Naive B cell (primary cell): ENCODE measurements around the gene RTL3. TPM values are rescaled to one million over a fixed set of nuclear protein-coding genes. Genes with fewer than 3 reads are reported as not detected.
A peak's percentile ranks its signal among the peaks of the same experiment; 100 is the strongest.
"Not testable (repeated sequence)": the region's sequence is repeated elsewhere in the genome, so short reads cannot be mapped to it uniquely, and the experiment has no call there.

ENCODE experiments used
- ATAC-seq, 2 donors: fragments of 150-1000 bp; cut with Tn5 transposase; 2 replicates each; pipeline ENCODE4 v1.10.0; 2021; ENCODE audit warnings: low read depth in 2 of 2, mild to moderate bottlenecking in 2 of 2, moderate library complexity in 2 of 2
- DNase-seq: peaks from one replicate; pipeline ENCODE4 v3.0.0; 2022
- H3K27ac Mint-ChIP-seq, 6 donors: one replicate each; pipeline ENCODE4 v1.8.0; 2020 to 2022; ENCODE audit warnings: mild to moderate bottlenecking in 6 of 6, mixed read lengths in 6 of 6, moderate library complexity in 5 of 6, inconsistent platforms in 2 of 6
- H3K27me3 Mint-ChIP-seq, 3 donors: one replicate each; pipeline ENCODE4 v1.8.0; 2021 to 2022; ENCODE audit warnings: mixed read lengths in 3 of 3, mild to moderate bottlenecking in 1 of 3
- H3K36me3 Mint-ChIP-seq, 2 donors: one replicate each; pipeline ENCODE4 v1.8.0; 2020 to 2022; ENCODE audit warnings: mixed read lengths in 2 of 2, inconsistent platforms in 1 of 2, mild to moderate bottlenecking in 1 of 2
- H3K4me1 Mint-ChIP-seq, 3 donors: one replicate each; pipeline ENCODE4 v1.8.0; 2020 to 2022; ENCODE audit warnings: mixed read lengths in 3 of 3, inconsistent platforms in 1 of 3, mild to moderate bottlenecking in 1 of 3, moderate library complexity in 1 of 3
- H3K4me3 Mint-ChIP-seq, 8 donors: one replicate each; pipeline ENCODE4 v1.8.0; 2020 to 2022; ENCODE audit warnings: mild to moderate bottlenecking in 8 of 8, mixed read lengths in 8 of 8, moderate library complexity in 8 of 8, inconsistent platforms in 2 of 8
- H3K9me3 Mint-ChIP-seq, 7 donors: one replicate each; pipeline ENCODE4 v1.8.0; 2020 to 2022; ENCODE audit warnings: mixed read lengths in 7 of 7, mild to moderate bottlenecking in 5 of 7, inconsistent platforms in 2 of 7, moderate library complexity in 1 of 7
- polyA plus RNA-seq, 6 donors: library from polyadenylated mRNA; unstranded; fragments of 300-500 nt; fragmentation: Illumina TruSeq; gene quantifications; one replicate each; pipeline ENCODE4 v1.2.3, GENCODE V29; 2021; ENCODE audit warnings: low read depth in 6 of 6

RTL3 gene
- polyA plus RNA-seq, 6 donors from 2014 or later: not detected

GRCh38 chrX:78653118-78653822 is 5.9 kb downstream of the RTL3 start:
- DNase-seq (no peak), ATAC-seq (peak in 1 of 2 donors; percentile 39)

GRCh38 chrX:78650906-78651437 is 8.2 kb downstream of the RTL3 start:
- peaks cover 0 to 1% (median 0%) of the 10 kb centered on the region in 3 donors for H3K27me3 Mint-ChIP-seq
- ATAC-seq (no peak), DNase-seq (no peak)
- H3K4me1 Mint-ChIP-seq: peaks cover 3 to 15% (median 8%) of the 10 kb centered on the region in 3 donors
- H3K27ac Mint-ChIP-seq: no peak overlapping the region
- peaks cover 0 to 6% of the 10 kb centered on the region in 2 donors for H3K36me3 Mint-ChIP-seq
- H3K9me3 Mint-ChIP-seq: peaks cover 0 to 18% (median 8%) of the 10 kb centered on the region in 7 donors
- H3K4me3 Mint-ChIP-seq: no peak overlapping the region

More at GRCh38 chrX:78653118-78653822, 5.9 kb downstream of the RTL3 start:
- Mint-ChIP-seq H3K9me3 (peaks cover 0 to 4% (median under 1%) of the 10 kb centered on the region in 7 donors), H3K27ac (peak overlapping the region in 1 of 6 donors; percentile 18), H3K27me3 (no peaks in the 10 kb centered on the region), H3K4me1 (peaks cover 3 to 16% (median 8%) of the 10 kb centered on the region in 3 donors), H3K4me3 (no peak overlapping the region), H3K36me3 (peaks cover 0 to 1% of the 10 kb centered on the region in 2 donors)

GRCh38 chrX:78643874-78644273 is 15.3 kb downstream of the RTL3 start:
- ATAC-seq: no peak
- no peak for DNase-seq
- H3K9me3 Mint-ChIP-seq: peaks cover 0 to 45% (median 19%) of the 10 kb centered on the region in 7 donors
- no peak overlapping the region for H3K27ac Mint-ChIP-seq
- no peak overlapping the region for H3K4me3 Mint-ChIP-seq
- no peaks in the 10 kb centered on the region for H3K4me1 Mint-ChIP-seq
- H3K36me3 Mint-ChIP-seq: peaks cover 0 to 6% of the 10 kb centered on the region in 2 donors
- H3K27me3 Mint-ChIP-seq: peaks cover 0 to 7% (median 3%) of the 10 kb centered on the region in 3 donors

DNA sequence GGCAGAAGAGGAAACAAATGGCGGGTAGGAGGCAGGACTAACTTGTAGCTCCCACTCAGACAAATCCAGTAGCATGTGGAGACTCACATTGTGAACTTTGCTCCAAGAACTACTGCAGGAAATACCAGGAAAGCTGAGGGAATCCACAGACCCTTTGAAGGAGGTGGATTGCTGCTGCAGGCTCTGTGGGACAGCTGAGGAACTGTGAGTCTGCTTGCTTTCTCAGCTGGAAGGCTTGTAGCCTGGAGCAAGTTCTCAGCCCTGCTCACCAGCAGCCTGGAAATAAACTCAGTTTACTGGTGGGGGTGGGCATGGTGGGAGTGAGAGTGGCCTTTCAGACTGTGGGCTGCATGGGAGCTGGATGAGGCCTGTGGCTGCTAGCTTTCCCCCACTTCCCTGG is 16.0 kb downstream of the RTL3 start:
- no peak for ATAC-seq
- Mint-ChIP-seq H3K4me3 (no peak overlapping the region), H3K36me3 (peaks cover 0 to 3% of the 10 kb centered on the region in 2 donors), H3K27me3 (peaks cover 0 to 7% (median 3%) of the 10 kb centered on the region in 3 donors), H3K4me1 (no peaks in the 10 kb centered on the region), H3K27ac (no peak overlapping the region), H3K9me3 (peaks cover 0 to 41% (median 17%) of the 10 kb centered on the region in 7 donors)
- DNase-seq: no peak

GRCh38 chrX:78636096-78636495 is 23.0 kb downstream of the RTL3 start:
- not testable (repeated sequence) for H3K4me1 Mint-ChIP-seq, H3K27ac Mint-ChIP-seq, H3K27me3 Mint-ChIP-seq, H3K36me3 Mint-ChIP-seq, DNase-seq, ATAC-seq, H3K4me3 Mint-ChIP-seq
- peaks cover 0 to 19% (median 14%) of the 10 kb centered on the region in 7 donors for H3K9me3 Mint-ChIP-seq

- Mint-ChIP-seq H3K4me3 (no peak overlapping the region), H3K9me3 (peaks cover 0 to 11% (median under 1%) of the 10 kb centered on the region in 7 donors), H3K27ac (no peak overlapping the region), H3K36me3 (no peaks in the 10 kb centered on the region), H3K4me1 (no peaks in the 10 kb centered on the region), H3K27me3 (no peaks in the 10 kb centered on the region)
- ATAC-seq (no peak), DNase-seq (no peak)
Measured at GRCh38 chrX:78624962-78625909, 33.9 kb downstream of the RTL3 start.

DNA sequence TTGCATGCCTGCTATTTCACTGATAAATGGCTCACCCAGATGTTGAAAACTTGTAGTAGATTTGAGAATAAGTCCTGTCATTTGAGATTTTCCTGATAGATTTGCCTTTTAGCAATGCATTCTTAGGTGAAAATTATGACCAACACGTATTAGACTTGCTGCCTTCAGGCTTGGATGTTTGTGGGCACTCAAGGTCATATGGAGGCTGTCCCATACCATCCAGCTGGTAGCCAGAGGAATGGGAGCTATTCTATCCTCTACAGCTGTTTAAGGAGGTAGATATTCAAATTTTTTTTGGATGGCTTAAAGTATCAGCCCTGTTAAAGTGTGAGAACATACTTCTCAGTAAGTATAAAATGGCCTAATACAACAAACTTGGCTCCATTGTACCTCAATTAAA is 34.7 kb downstream of the RTL3 start:
- Mint-ChIP-seq H3K4me3 (no peak overlapping the region), H3K4me1 (no peaks in the 10 kb centered on the region), H3K9me3 (peaks cover 0 to 5% (median 0%) of the 10 kb centered on the region in 7 donors), H3K27me3 (no peaks in the 10 kb centered on the region), H3K27ac (no peak overlapping the region), H3K36me3 (no peaks in the 10 kb centered on the region)
- DNase-seq (no peak), ATAC-seq (no peak)

- H3K9me3 Mint-ChIP-seq: peaks cover 0 to 5% (median 0%) of the 10 kb centered on the region in 7 donors
- H3K4me1 Mint-ChIP-seq: no peaks in the 10 kb centered on the region
- no peak overlapping the region for H3K4me3 Mint-ChIP-seq
- no peaks in the 10 kb centered on the region for H3K27me3 Mint-ChIP-seq
- DNase-seq (no peak), ATAC-seq (no peak)
- H3K36me3 Mint-ChIP-seq: no peaks in the 10 kb centered on the region
- H3K27ac Mint-ChIP-seq: no peak overlapping the region
Measured at GRCh38 chrX:78622831-78623230, 36.3 kb downstream of the RTL3 start.

DNA sequence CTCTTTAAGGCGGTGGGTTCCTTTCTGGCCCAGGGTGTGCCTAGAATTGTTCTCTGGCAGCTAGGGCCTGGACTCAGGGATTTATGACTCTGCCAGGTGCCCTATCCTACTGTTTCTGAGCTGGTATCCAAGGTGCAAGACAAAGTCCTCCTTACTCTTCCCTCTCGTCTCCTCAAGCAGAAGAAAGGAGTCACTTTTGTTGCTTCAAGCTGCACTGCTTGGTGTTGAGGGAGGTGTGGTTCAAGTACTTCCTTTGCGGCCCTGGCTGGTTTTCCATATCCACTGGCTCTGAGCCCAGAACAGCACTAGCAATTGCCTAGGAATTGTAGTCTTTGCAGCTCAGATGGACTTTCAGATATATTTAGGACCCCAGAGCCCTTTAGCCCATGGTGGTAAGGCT is 39.3 kb downstream of the RTL3 start:
- Mint-ChIP-seq H3K36me3 (no peaks in the 10 kb centered on the region), H3K4me3 (no peak overlapping the region), H3K27ac (no peak overlapping the region), H3K4me1 (no peaks in the 10 kb centered on the region), H3K27me3 (no peaks in the 10 kb centered on the region), H3K9me3 (peaks cover 0 to 2% (median 0%) of the 10 kb centered on the region in 7 donors)
- DNase-seq: no peak
- ATAC-seq: no peak

DNA sequence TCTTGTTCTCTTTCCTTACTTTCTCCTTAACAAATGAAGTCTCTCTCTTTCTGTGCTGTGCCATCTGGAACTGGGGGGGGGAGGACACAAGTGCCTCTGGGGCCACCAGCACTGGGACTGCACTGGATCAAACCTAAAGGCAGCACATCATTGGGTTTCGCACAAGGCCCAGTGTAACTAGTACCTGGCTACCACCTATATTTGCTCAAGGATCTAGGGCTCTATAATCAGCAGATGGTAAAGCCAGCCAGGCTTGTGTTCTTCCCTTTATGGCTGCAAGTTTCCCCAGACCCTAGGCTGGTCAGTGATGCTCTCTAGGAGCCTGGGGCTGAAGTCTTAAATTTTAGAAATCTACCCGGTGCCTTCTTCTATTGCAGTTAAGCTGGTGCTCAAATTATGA is 40.1 kb downstream of the RTL3 start:
- ATAC-seq (no peak), DNase-seq (no peak)
- Mint-ChIP-seq H3K27ac (no peak overlapping the region), H3K9me3 (peaks cover 0 to 2% (median 0%) of the 10 kb centered on the region in 7 donors), H3K4me3 (no peak overlapping the region), H3K4me1 (no peaks in the 10 kb centered on the region), H3K27me3 (no peaks in the 10 kb centered on the region), H3K36me3 (no peaks in the 10 kb centered on the region)

- Mint-ChIP-seq H3K27ac (no peak overlapping the region), H3K4me1 (no peaks in the 10 kb centered on the region), H3K9me3 (peaks cover 0 to 5% (median 1%) of the 10 kb centered on the region in 7 donors), H3K36me3 (no peaks in the 10 kb centered on the region), H3K27me3 (no peaks in the 10 kb centered on the region), H3K4me3 (no peak overlapping the region)
- DNase-seq: no peak
- no peak for ATAC-seq
Measured at GRCh38 chrX:78614264-78614663, 44.9 kb downstream of the RTL3 start.
